T-cell (primary cell): Measurements from ENCODE around the gene RABIF. TPM values are rescaled to one million over a fixed set of nuclear protein-coding genes. Genes with fewer than 3 reads are reported as not detected.

Source experiments
- ATAC-seq, 4 experiments: fragments of 200-7000 bp in 3 of 4; fragments of 150-1000 bp in 1 of 4; cut with Tn5 transposase; replicated peaks in 1 of 4; 1 replicate in 3 of 4; 2 replicates in 1 of 4; pipeline ENCODE4 v1.10.0; 2021; ENCODE audit warnings: moderate library complexity in 3 of 4, mild to moderate bottlenecking in 2 of 4, moderate number of reproducible peaks in 1 of 4
- CTCF ChIA-PET, 2 donors: fragments of 300-600 bp; sonication (Branson Sonifier 250); formaldehyde crosslinking; loops; one replicate each; lab custom pipeline; 2022; ENCODE audit warnings: antibody characterized with exemption in 2 of 2; lab: Charles Lee
- POLR2A ChIA-PET, 2 donors: fragments of 300-600 bp; sonication (Branson Sonifier 250); formaldehyde crosslinking; loops; one replicate each; lab custom pipeline; 2022; ENCODE audit warnings: antibody characterized with exemption in 2 of 2; lab: Charles Lee
- DNase-seq, 35 experiments: peaks; one replicate each; pipeline versions ENCODE4 v3.0.0 to v3.0.0-alpha.2; 2013 to 2023
- H3K27ac ChIP-seq: one replicate; pipeline ENCODE4 v1.5.1; 2013; ENCODE audit warnings: low read length
- H3K27me3 ChIP-seq, 2 experiments: replicated peaks in 1 of 2; 1 replicate in 1 of 2; 2 replicates in 1 of 2; pipeline versions ENCODE4 v1.6.1 to v1.7.0; 2013; ENCODE audit warnings: low read length in 1 of 2, mixed read lengths in 1 of 2; ENCODE audit not compliant: control insufficient read depth in 2 of 2, insufficient read depth in 2 of 2; ENCODE audit errors: extremely low read depth in 1 of 2
- H3K36me3 ChIP-seq, 2 donors: 1 replicate in 1 of 2; 2 replicates in 1 of 2; pipeline versions ENCODE4 v1.6.1 to v1.7.0; 2013; ENCODE audit warnings: low read length in 1 of 2; ENCODE audit not compliant: control insufficient read depth in 2 of 2, insufficient read depth in 1 of 2; ENCODE audit errors: extremely low read depth in 1 of 2
- H3K4me1 ChIP-seq, 2 experiments: 1 replicate in 1 of 2; 2 replicates in 1 of 2; pipeline versions ENCODE4 v1.6.1 to v1.7.0; 2013; ENCODE audit warnings: low read length in 2 of 2, mixed read lengths in 1 of 2; ENCODE audit not compliant: insufficient read depth in 2 of 2, control insufficient read depth in 1 of 2; ENCODE audit errors: extremely low read depth in 1 of 2
- H3K4me3 ChIP-seq, 2 donors: 1 replicate in 1 of 2; 2 replicates in 1 of 2; pipeline versions ENCODE4 v1.5.1 to v1.7.0; 2013; ENCODE audit warnings: mild to moderate bottlenecking in 2 of 2, low read length in 1 of 2, moderate library complexity in 1 of 2; ENCODE audit not compliant: control insufficient read depth in 1 of 2; ENCODE audit errors: extremely low read depth in 1 of 2
- H3K9me3 ChIP-seq: 2 replicates; pipeline ENCODE4 v1.7.0; 2013
- H3K27ac Mint-ChIP-seq, 2 donors: one replicate each; pipeline ENCODE4 v1.8.0; 2020 to 2021; ENCODE audit warnings: mild to moderate bottlenecking in 2 of 2, mixed read lengths in 2 of 2
- H3K27me3 Mint-ChIP-seq, 2 donors: one replicate each; pipeline ENCODE4 v1.8.0; 2021 to 2022; ENCODE audit warnings: mixed read lengths in 2 of 2
- H3K36me3 Mint-ChIP-seq: one replicate; pipeline ENCODE4 v1.8.0; 2021; ENCODE audit warnings: mixed read lengths
- H3K4me1 Mint-ChIP-seq, 3 donors: one replicate each; pipeline ENCODE4 v1.8.0; 2020 to 2022; ENCODE audit warnings: mixed read lengths in 3 of 3, mild to moderate bottlenecking in 1 of 3
- H3K4me3 Mint-ChIP-seq, 3 donors: one replicate each; pipeline ENCODE4 v1.8.0; 2020 to 2022; ENCODE audit warnings: mild to moderate bottlenecking in 3 of 3, mixed read lengths in 3 of 3, moderate library complexity in 3 of 3
- H3K9me3 Mint-ChIP-seq, 3 donors: one replicate each; pipeline ENCODE4 v1.8.0; 2020 to 2022; ENCODE audit warnings: mixed read lengths in 3 of 3
- WGBS: methylation state at CpG from one replicate; pipeline ENCODE4 v1.1.5; 2013; ENCODE audit warnings: missing lambda C conversion rate; ENCODE audit not compliant: insufficient coverage; 5-methylcytosine and 5-hydroxymethylcytosine counted together
- total RNA-seq, 35 experiments: library from RNA in 6 of 35; stranded (reverse) in 6 of 35; fragments of 120-200 nt in 1 of 35; gene quantifications; one replicate each; pipeline versions ENCODE4 v1.2.1 to v1.2.4 and lab custom pipeline; 2013 to 2026

Gene RABIF
- total RNA-seq, 5 donors from 2014 or later (not counting 1 experiment from before 2014, with no cell fraction given): 9.2 to 18.3 (median 15.6) TPM

DNA sequence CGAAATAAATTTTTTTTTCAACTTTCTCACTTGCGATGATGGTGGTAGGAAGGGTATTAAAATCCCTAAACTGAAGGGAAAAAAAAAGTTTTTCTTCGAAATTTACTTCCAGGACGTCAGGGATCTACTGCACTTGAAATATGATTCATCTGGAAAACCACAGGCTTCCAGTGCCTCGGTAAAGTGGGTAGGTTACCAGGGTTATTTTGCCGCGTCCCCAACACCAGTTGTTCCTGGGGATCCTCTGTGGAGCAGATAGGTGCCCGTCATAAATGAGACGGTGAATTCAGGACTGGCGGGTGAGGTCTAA is 773 bp downstream of the RABIF start:
- Mint-ChIP-seq H3K4me3 (peak overlapping the region; percentile 82 to 89 (median 86)), H3K4me1 (peaks cover 13 to 36% (median 28%) of the 10 kb centered on the region in 3 donors), H3K27me3 (no peaks in the 10 kb centered on the region), H3K9me3 (no peaks in the 10 kb centered on the region), H3K36me3 (peaks cover 17% of the 10 kb centered on the region), H3K27ac (peak overlapping the region; percentile 85 to 88)
- peaks cover 2 to 23% of the 10 kb centered on the region in 2 donors for H3K36me3 ChIP-seq
- no peak for ATAC-seq
- WGBS: 0% methylated on average over 8 of the region's 10 CpGs
- peaks cover 8 to 23% of the 10 kb centered on the region in 2 experiments for H3K4me1 ChIP-seq
- ChIA-PET POLR2A (interaction anchor here in 1 of 2 donors (0.5 kb wide), 1 partner anchor 82 kb away, joined by 3 read pairs; no protein-coding TSS in a partner anchor), CTCF (no interaction called here)
- no peaks in the 10 kb centered on the region for H3K9me3 ChIP-seq
- DNase-seq: no peak
- no peaks in the 10 kb centered on the region for H3K27me3 ChIP-seq
- H3K4me3 ChIP-seq: peak overlapping the region; percentile 85 to 88
- H3K27ac ChIP-seq: peak overlapping the region; percentile 48

DNA sequence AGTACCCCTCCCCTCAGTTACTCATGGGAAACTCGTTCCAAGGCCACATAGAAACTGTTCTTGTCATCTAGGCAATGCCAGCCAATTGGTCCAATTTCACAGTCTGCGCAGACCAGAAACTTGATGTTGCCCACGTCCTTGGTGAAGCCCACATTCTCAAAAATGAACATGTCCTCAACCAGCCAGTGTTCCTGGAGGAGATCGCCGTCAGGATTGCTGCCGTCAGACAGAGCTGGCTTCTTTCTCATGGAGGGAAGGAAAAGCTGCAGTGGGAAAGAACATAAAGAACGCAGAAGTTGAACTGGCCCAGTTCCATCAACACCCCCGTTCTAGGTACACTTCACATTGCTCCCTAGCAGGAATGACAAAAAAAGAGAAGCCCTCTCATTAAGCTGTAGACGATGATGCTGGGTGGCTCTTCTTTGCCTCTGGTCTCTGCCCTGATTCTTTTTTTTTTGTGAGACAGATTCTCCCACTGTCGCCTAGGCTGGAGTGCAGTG is 7.9 kb downstream of the RABIF start:
- WGBS: 82% methylated on average over 4 of the region's 10 CpGs
- Histone ChIP-seq H3K4me1 (peaks cover 0 to 5% of the 10 kb centered on the region in 2 experiments), H3K27ac (no peak overlapping the region), H3K4me3 (no peak overlapping the region), H3K36me3 (peaks cover 8 to 37% of the 10 kb centered on the region in 2 donors), H3K27me3 (no peaks in the 10 kb centered on the region), H3K9me3 (no peaks in the 10 kb centered on the region)
- H3K4me1 Mint-ChIP-seq: peaks cover 0 to 22% (median 17%) of the 10 kb centered on the region in 3 donors
- ChIA-PET POLR2A (interaction anchor here in 1 of 2 donors (0.7 kb wide), 1 partner anchor 133 kb away, joined by 3 read pairs; no protein-coding TSS in a partner anchor), CTCF (no interaction called here)
- peaks cover 29% of the 10 kb centered on the region for H3K36me3 Mint-ChIP-seq
- no peak for ATAC-seq
- H3K27ac Mint-ChIP-seq: no peak overlapping the region
- H3K27me3 Mint-ChIP-seq: no peaks in the 10 kb centered on the region
- H3K4me3 Mint-ChIP-seq: no peak overlapping the region
- H3K9me3 Mint-ChIP-seq: no peaks in the 10 kb centered on the region
- no peak for DNase-seq

- Mint-ChIP-seq H3K27me3 (no peaks in the 10 kb centered on the region), H3K4me1 (peaks cover 0 to 19% (median 15%) of the 10 kb centered on the region in 3 donors), H3K9me3 (no peaks in the 10 kb centered on the region), H3K27ac (peak overlapping the region in 1 of 2 donors; percentile 63), H3K4me3 (no peak overlapping the region), H3K36me3 (peaks cover 29% of the 10 kb centered on the region)
- H3K36me3 ChIP-seq: peaks cover 8 to 39% of the 10 kb centered on the region in 2 donors
- peaks cover 0 to 2% of the 10 kb centered on the region in 2 experiments for H3K4me1 ChIP-seq
- H3K4me3 ChIP-seq: no peak overlapping the region
- DNase-seq: no peak
- CTCF ChIA-PET: interaction anchor here in 1 of 2 donors (0.5 kb wide), 1 partner anchor 46 kb away, joined by 3 read pairs; no protein-coding TSS in a partner anchor
- POLR2A ChIA-PET: no interaction called here
- no peaks in the 10 kb centered on the region for H3K27me3 ChIP-seq
- H3K27ac ChIP-seq: no peak overlapping the region
- no peak for ATAC-seq
- H3K9me3 ChIP-seq: no peaks in the 10 kb centered on the region
Observed at GRCh38 chr1:202880062-202880461, 8.9 kb downstream of the RABIF start.

- Histone ChIP-seq H3K27ac (no peak overlapping the region), H3K27me3 (no peaks in the 10 kb centered on the region), H3K4me1 (no peaks in the 10 kb centered on the region), H3K9me3 (no peaks in the 10 kb centered on the region), H3K36me3 (peaks cover 8 to 39% of the 10 kb centered on the region in 2 donors), H3K4me3 (no peak overlapping the region)
- Mint-ChIP-seq H3K27me3 (no peaks in the 10 kb centered on the region), H3K4me3 (no peak overlapping the region), H3K27ac (no peak overlapping the region), H3K4me1 (peaks cover 0 to 15% (median 11%) of the 10 kb centered on the region in 3 donors), H3K9me3 (no peaks in the 10 kb centered on the region), H3K36me3 (peaks cover 25% of the 10 kb centered on the region)
- DNase-seq: no peak
- POLR2A ChIA-PET: interaction anchor here (0.6 to 0.8 kb wide), 2 partner anchors 8 to 11 kb away, joined by 3 read pairs; no protein-coding TSS in a partner anchor
- no CpG with 5 or more reads among the region's 1 CpG for WGBS
- CTCF ChIA-PET: no interaction called here
- no peak for ATAC-seq
Observed at GRCh38 chr1:202879128-202879527, 9.8 kb downstream of the RABIF start.

- Histone ChIP-seq H3K27ac (no peak overlapping the region), H3K9me3 (no peaks in the 10 kb centered on the region), H3K4me1 (no peaks in the 10 kb centered on the region), H3K36me3 (peaks cover 2 to 7% of the 10 kb centered on the region in 2 donors), H3K27me3 (no peaks in the 10 kb centered on the region), H3K4me3 (no peak overlapping the region)
- POLR2A ChIA-PET: interaction anchor here in 1 of 2 donors (0.6 kb wide), 1 partner anchor 92 kb away, joined by 4 read pairs; no protein-coding TSS in a partner anchor
- peaks cover 3% of the 10 kb centered on the region in 2 donors for H3K27me3 Mint-ChIP-seq
- CTCF ChIA-PET: no interaction called here
- no peak for ATAC-seq
- H3K4me1 Mint-ChIP-seq: no peaks in the 10 kb centered on the region
- 86% methylated on average over 3 of the region's 4 CpGs for WGBS
- no peak overlapping the region for H3K4me3 Mint-ChIP-seq
- H3K27ac Mint-ChIP-seq: no peak overlapping the region
- DNase-seq: no peak
- no peaks in the 10 kb centered on the region for H3K9me3 Mint-ChIP-seq
- peaks cover 2% of the 10 kb centered on the region for H3K36me3 Mint-ChIP-seq
Observed at GRCh38 chr1:202873026-202873425, 15.9 kb downstream of the RABIF start.

DNA sequence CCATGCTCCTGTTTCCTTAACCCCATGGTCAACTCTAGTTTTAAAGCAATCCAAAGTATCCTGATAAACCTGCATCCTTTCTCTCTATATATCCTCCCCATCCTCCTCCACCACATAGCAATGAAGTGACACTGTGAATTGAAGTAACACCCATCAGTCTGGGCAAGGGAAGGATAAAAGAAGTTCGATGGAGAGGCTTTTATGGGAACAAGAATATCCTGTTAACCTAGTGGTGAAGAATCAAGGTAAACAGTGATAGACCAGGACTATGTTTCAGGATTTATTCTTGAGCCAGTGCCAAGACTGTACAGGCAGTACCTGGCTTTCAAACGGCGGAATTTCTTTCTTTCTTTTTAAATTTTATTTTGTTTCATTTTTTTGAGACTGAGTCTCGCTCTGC is 17.6 kb downstream of the RABIF start:
- Mint-ChIP-seq H3K36me3 (no peaks in the 10 kb centered on the region), H3K4me3 (no peak overlapping the region), H3K27ac (no peak overlapping the region), H3K4me1 (no peaks in the 10 kb centered on the region), H3K27me3 (peaks cover 6 to 7% of the 10 kb centered on the region in 2 donors), H3K9me3 (no peaks in the 10 kb centered on the region)
- DNase-seq: no peak
- CTCF ChIA-PET: no interaction called here
- H3K36me3 ChIP-seq: peaks cover 0 to 5% of the 10 kb centered on the region in 2 donors
- POLR2A ChIA-PET: interaction anchor here in 1 of 2 donors (0.7 kb wide), 1 partner anchor 23 kb away, joined by 3 read pairs; no protein-coding TSS in a partner anchor
- no peak overlapping the region for H3K4me3 ChIP-seq
- H3K27me3 ChIP-seq: peaks cover 0 to 3% of the 10 kb centered on the region in 2 experiments
- no peak for ATAC-seq
- no peak overlapping the region for H3K27ac ChIP-seq
- WGBS: 67% methylated on average over 1 of the region's 4 CpGs
- no peaks in the 10 kb centered on the region for H3K4me1 ChIP-seq
- no peaks in the 10 kb centered on the region for H3K9me3 ChIP-seq
